HCT116 (cell line): ENCODE measurements around the gene TMEM121B. TPM values are rescaled to one million over a fixed set of nuclear protein-coding genes. Genes with fewer than 3 reads are reported as not detected.

Experiments used
- ATAC-seq: fragments of 200-7000 bp; cut with Tn5 transposase; 2 replicates; pipeline ENCODE4 v1.9.1; 2020; ENCODE audit warnings: mild to moderate bottlenecking, moderate library complexity
- BruUV-seq: library from RNA; stranded (reverse); fragments of 400-500 nt; replicated peaks from 2 replicates; lab custom pipeline; 2021; lab: Mats Ljungman, UMichigan
- CTCF ChIA-PET: fragments of 300-600 bp; sonication (Branson Sonifier 250); formaldehyde crosslinking; loops from one replicate; lab custom pipeline; 2021; ENCODE audit warnings: antibody characterized with exemption; lab: Charles Lee
- POLR2A ChIA-PET: fragments of 300-600, 350-600 bp; sonication (Branson Sonifier 250); formaldehyde crosslinking; loops from one replicate; lab custom pipeline; 2021; ENCODE audit warnings: antibody characterized with exemption; lab: Charles Lee
- RAD21 ChIA-PET, 2 experiments: fragments of 300-600 bp; sonication (Branson Sonifier 250); formaldehyde crosslinking; loops; one replicate each; lab custom pipeline; 2023; ENCODE audit warnings: low total read pairs in 2 of 2; ENCODE audit not compliant: uncharacterized antibody in 2 of 2, unreplicated experiment in 2 of 2, low non-redundant PET in 1 of 2; lab: Charles Lee
- DNase-seq: peaks from one replicate; pipeline ENCODE4 v3.0.0-alpha.2; 2010; ENCODE audit warnings: low read depth, low spot score
- H2AFZ ChIP-seq: fragments of 200-600 bp; shearing (Covaris generic), sonication (generic); 2 replicates; pipeline ENCODE4 v1.6.1; 2017; ENCODE audit warnings: low read depth, mixed run types, mixed read lengths, antibody characterized with exemption, low read length; ENCODE audit not compliant: poor library complexity, severe bottlenecking
- H3K27ac ChIP-seq: 2 replicates; pipeline ENCODE4 v1.5.1; 2012; ENCODE audit warnings: low read depth, low read length
- H3K27me3 ChIP-seq: fragments of 200-600 bp; sonication (generic); 2 replicates; pipeline ENCODE4 v1.6.1; 2016; ENCODE audit warnings: mixed run types, low read length, mixed read lengths; ENCODE audit not compliant: insufficient read depth
- H3K36me3 ChIP-seq, 2 experiments: fragments of 200-500 bp in 1 of 2; fragments of 200-600 bp in 1 of 2; sonication (Bioruptor generic) in 1 of 2; sonication (generic) in 1 of 2; 2 replicates each; pipeline versions ENCODE4 v1.5.1 to v1.6.1; 2014 to 2016; ENCODE audit warnings: low read length in 2 of 2, inconsistent platforms in 1 of 2, mixed read lengths in 1 of 2, mixed run types in 1 of 2; ENCODE audit not compliant: insufficient read depth in 2 of 2, control insufficient read depth in 1 of 2
- H3K4me1 ChIP-seq, 2 experiments: fragments of 200-600 bp in 1 of 2; sonication (generic) in 1 of 2; 2 replicates each; pipeline versions ENCODE4 v1.5.1 to v1.6.1; 2012 to 2017; ENCODE audit warnings: low read length in 2 of 2, inconsistent platforms in 1 of 2, mild to moderate bottlenecking in 1 of 2, mixed read lengths in 1 of 2, mixed run types in 1 of 2, moderate library complexity in 1 of 2; ENCODE audit not compliant: insufficient read depth in 2 of 2, control insufficient read depth in 1 of 2
- H3K4me2 ChIP-seq: fragments of 200-600 bp; sonication (generic); 2 replicates; pipeline ENCODE4 v1.6.1; 2017; ENCODE audit warnings: mixed run types, low read length, mixed read lengths
- H3K4me3 ChIP-seq, 2 experiments: fragments of 200-600 bp in 1 of 2; sonication (generic) in 1 of 2; replicated peaks in 1 of 2; 2 replicates each; pipeline ENCODE4 v1.5.1; 2011 to 2016; ENCODE audit warnings: low read length in 2 of 2, control low read depth in 1 of 2, low read depth in 1 of 2, mild to moderate bottlenecking in 1 of 2, mixed read lengths in 1 of 2, mixed run types in 1 of 2
- H3K79me2 ChIP-seq: fragments of 200-600 bp; sonication (generic); 2 replicates; pipeline ENCODE4 v1.6.1; 2017; ENCODE audit warnings: mild to moderate bottlenecking, mixed run types, low read length, moderate library complexity, mixed read lengths; ENCODE audit not compliant: insufficient read depth
- H3K9ac ChIP-seq: fragments of 200-600 bp; sonication (generic); 2 replicates; pipeline ENCODE4 v1.6.1; 2016; ENCODE audit warnings: low read length, mixed read lengths
- H3K9me2 ChIP-seq: fragments of 200-600 bp; sonication (generic), shearing (Covaris generic); 2 replicates; pipeline ENCODE4 v1.6.1; 2017; ENCODE audit warnings: mixed run types, mild to moderate bottlenecking, moderate library complexity; ENCODE audit not compliant: insufficient read depth
- H3K9me3 ChIP-seq, 2 experiments: fragments of 200-500 bp in 1 of 2; fragments of 200-600 bp in 1 of 2; sonication (Bioruptor generic) in 1 of 2; sonication (generic) in 1 of 2; 2 replicates each; pipeline ENCODE4 v1.6.1; 2014 to 2017; ENCODE audit warnings: low read length in 2 of 2, mixed read lengths in 2 of 2, inconsistent platforms in 1 of 2, low read depth in 1 of 2, mild to moderate bottlenecking in 1 of 2, mixed run types in 1 of 2, moderate library complexity in 1 of 2; ENCODE audit not compliant: control insufficient read depth in 1 of 2, insufficient read depth in 1 of 2
- H4K20me1 ChIP-seq: fragments of 200-600 bp; sonication (generic), shearing (Covaris generic); 2 replicates; pipeline ENCODE4 v1.6.1; 2017; ENCODE audit warnings: mixed run types, mild to moderate bottlenecking, moderate library complexity; ENCODE audit not compliant: insufficient read depth
- CBX3 ChIP-seq: IDR thresholded peaks from 2 replicates; pipeline ENCODE4 v1.6.1; 2012; ENCODE audit warnings: low read depth
- EGR1 ChIP-seq: IDR thresholded peaks from 2 replicates; pipeline ENCODE4 v1.6.1; 2012; ENCODE audit warnings: low read depth
- EZH2phosphoT487 ChIP-seq: fragments of 200-600 bp; IDR thresholded peaks from 2 replicates; pipeline ENCODE4 v1.6.1; 2018; ENCODE audit warnings: antibody characterized with exemption, borderline replicate concordance
- FOSL1 ChIP-seq: IDR thresholded peaks from 2 replicates; pipeline ENCODE4 v1.6.1; 2012; ENCODE audit warnings: low read depth
- JUND ChIP-seq: IDR thresholded peaks from 2 replicates; pipeline ENCODE4 v1.6.1; 2012
- POLR2A ChIP-seq: IDR thresholded peaks from 2 replicates; pipeline ENCODE4 v1.7.0; 2011; ENCODE audit warnings: borderline replicate concordance; ENCODE audit not compliant: insufficient read depth, insufficient read length; ENCODE audit errors: extremely low read depth
- POLR2AphosphoS5 ChIP-seq: IDR thresholded peaks from 2 replicates; pipeline ENCODE4 v1.6.1; 2011; ENCODE audit warnings: mild to moderate bottlenecking, low read depth, low read length, moderate library complexity
- RAD21 ChIP-seq: IDR thresholded peaks from 2 replicates; pipeline ENCODE4 v1.6.1; 2012; ENCODE audit warnings: low read depth, mild to moderate bottlenecking
- SIN3A ChIP-seq: IDR thresholded peaks from 2 replicates; pipeline ENCODE4 v1.6.1; 2012; ENCODE audit warnings: low read depth
- SP1 ChIP-seq: IDR thresholded peaks from 2 replicates; pipeline ENCODE4 v1.6.1; 2012; ENCODE audit warnings: low read depth
- SRF ChIP-seq: IDR thresholded peaks from 2 replicates; pipeline ENCODE4 v1.6.1; 2012; ENCODE audit warnings: low read depth
- YY1 ChIP-seq: IDR thresholded peaks from 2 replicates; pipeline ENCODE4 v1.6.1; 2011; ENCODE audit warnings: low read length, low read depth, moderate library complexity, mild to moderate bottlenecking; ENCODE audit not compliant: insufficient replicate concordance; ENCODE audit errors: extremely low read depth
- intact Hi-C: fragments of 100-400 bp; cut with micrococcal nuclease; formaldehyde crosslinking; loops from 2 replicates; pipeline ENCODE4 v1.10.0; 2022
- total RNA-seq: library from RNA; stranded (reverse); gene quantifications from one replicate; pipeline ENCODE4 v1.2.1, GENCODE V29; 2021; ENCODE audit not compliant: unreplicated experiment
- TF ChIP-seq, protein P1 (sequence below): IDR thresholded peaks from 2 replicates; pipeline ENCODE4 v1.6.1; 2012
- TF ChIP-seq, protein P2 (sequence below): IDR thresholded peaks from 2 replicates; pipeline ENCODE4 v1.6.1; 2012
- TF ChIP-seq, protein P3 (sequence below): IDR thresholded peaks from 2 replicates; pipeline ENCODE4 v1.6.1; 2012; ENCODE audit warnings: low read depth

TMEM121B gene
- total RNA-seq, 1 experiment from 2014 or later = 0.57 TPM

DNA sequence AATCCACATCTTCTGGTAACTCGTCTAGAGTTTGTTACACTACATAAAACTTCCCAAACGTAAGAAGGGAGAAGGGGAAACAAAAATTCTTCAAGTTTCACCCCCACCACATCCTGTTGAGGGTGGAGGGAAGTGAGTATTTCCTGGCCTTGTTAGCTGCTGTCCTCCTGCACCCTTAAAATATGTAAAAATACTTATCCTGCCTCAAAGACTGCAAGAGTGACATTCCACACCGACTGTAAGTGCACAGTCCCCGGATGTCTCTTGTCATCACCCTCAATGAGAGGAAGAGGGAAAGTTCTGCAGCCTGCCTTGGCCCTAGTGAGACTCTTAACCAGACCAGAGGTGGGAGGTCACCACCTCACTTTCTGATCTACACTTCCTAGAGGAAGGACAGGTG, 3.3 kb downstream of the TMEM121B start:
- H3K27ac ChIP-seq = no peak overlapping the region
- H2AFZ ChIP-seq = no peak overlapping the region
- H3K36me3 ChIP-seq = no peaks in the 10 kb centered on the region
- H3K4me2 ChIP-seq = no peak overlapping the region
- intact Hi-C loops = no loop called here
- no peaks in the 10 kb centered on the region for H3K79me2 ChIP-seq
- no peak for ATAC-seq
- no peak overlapping the region for H3K9ac ChIP-seq
- H4K20me1 ChIP-seq = no peaks in the 10 kb centered on the region
- no peaks in the 10 kb centered on the region for H3K9me3 ChIP-seq
- POLR2A ChIA-PET = no interaction called here
- CTCF ChIA-PET = no interaction called here
- H3K4me1 ChIP-seq = no peaks in the 10 kb centered on the region
- RAD21 ChIA-PET = no interaction called here
- no TSS peak for BruUV-seq
- H3K4me3 ChIP-seq = no peak overlapping the region
- no peaks in the 10 kb centered on the region for H3K27me3 ChIP-seq
- TF ChIP-seq SP1 (no peak), YY1 (no peak), FOSL1 (no peak), EGR1 (no peak), SRF (no peak), JUND (no peak), RAD21 (no peak), CBX3 (no peak), EZH2phosphoT487 (no peak), POLR2A (no peak), POLR2AphosphoS5 (no peak), SIN3A (no peak)
- TF ChIP-seq, protein P1, sequence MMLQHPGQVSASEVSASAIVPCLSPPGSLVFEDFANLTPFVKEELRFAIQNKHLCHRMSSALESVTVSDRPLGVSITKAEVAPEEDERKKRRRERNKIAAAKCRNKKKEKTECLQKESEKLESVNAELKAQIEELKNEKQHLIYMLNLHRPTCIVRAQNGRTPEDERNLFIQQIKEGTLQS = no peak
- TF ChIP-seq, protein P2, sequence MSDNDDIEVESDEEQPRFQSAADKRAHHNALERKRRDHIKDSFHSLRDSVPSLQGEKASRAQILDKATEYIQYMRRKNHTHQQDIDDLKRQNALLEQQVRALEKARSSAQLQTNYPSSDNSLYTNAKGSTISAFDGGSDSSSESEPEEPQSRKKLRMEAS = no peak
- TF ChIP-seq, protein P3, sequence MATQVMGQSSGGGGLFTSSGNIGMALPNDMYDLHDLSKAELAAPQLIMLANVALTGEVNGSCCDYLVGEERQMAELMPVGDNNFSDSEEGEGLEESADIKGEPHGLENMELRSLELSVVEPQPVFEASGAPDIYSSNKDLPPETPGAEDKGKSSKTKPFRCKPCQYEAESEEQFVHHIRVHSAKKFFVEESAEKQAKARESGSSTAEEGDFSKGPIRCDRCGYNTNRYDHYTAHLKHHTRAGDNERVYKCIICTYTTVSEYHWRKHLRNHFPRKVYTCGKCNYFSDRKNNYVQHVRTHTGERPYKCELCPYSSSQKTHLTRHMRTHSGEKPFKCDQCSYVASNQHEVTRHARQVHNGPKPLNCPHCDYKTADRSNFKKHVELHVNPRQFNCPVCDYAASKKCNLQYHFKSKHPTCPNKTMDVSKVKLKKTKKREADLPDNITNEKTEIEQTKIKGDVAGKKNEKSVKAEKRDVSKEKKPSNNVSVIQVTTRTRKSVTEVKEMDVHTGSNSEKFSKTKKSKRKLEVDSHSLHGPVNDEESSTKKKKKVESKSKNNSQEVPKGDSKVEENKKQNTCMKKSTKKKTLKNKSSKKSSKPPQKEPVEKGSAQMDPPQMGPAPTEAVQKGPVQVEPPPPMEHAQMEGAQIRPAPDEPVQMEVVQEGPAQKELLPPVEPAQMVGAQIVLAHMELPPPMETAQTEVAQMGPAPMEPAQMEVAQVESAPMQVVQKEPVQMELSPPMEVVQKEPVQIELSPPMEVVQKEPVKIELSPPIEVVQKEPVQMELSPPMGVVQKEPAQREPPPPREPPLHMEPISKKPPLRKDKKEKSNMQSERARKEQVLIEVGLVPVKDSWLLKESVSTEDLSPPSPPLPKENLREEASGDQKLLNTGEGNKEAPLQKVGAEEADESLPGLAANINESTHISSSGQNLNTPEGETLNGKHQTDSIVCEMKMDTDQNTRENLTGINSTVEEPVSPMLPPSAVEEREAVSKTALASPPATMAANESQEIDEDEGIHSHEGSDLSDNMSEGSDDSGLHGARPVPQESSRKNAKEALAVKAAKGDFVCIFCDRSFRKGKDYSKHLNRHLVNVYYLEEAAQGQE = no peak
- TF ChIP-seq, all 23 proteins: peak for 0
- DNase-seq = no peak
- no peaks in the 10 kb centered on the region for H3K9me2 ChIP-seq
